ENCODE results near the gene LMOD2. TPM values are rescaled to one million over a fixed set of nuclear protein-coding genes. Genes with fewer than 3 reads are reported as not detected.

The LMOD2 gene
- total and polyA plus RNA-seq, 2 donors (not counting 3 experiments of a cell fraction or from before 2014, with no cell fraction given): not detected

DNA sequence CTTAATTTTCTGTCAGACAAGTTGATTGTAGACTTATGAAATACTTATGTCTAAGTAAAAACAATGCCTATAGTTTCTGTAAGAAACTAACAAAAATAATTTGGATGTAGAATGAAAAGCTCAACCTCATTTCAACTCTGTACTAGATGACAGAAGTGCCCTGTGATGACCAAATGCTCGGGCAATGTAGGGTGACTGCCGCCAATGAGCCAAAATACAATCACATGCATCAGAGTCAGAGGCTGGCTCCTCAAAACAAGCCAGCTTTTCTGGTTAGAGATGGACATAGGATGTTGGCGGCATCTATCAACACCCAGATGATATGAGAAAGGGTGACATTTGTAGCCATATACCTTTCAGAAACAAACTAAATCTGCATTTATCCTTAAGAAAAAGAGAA, 23.9 kb downstream of the LMOD2 start:
- H3K79me2 ChIP-seq (ENCODE audit: control insufficient read depth, insufficient read depth, low read length): no peaks in the 10 kb centered on the region
- no peak overlapping the region for H3K4me2 ChIP-seq (ENCODE audit: insufficient read depth, low read length)
- H3K4me1 ChIP-seq (ENCODE audit: control insufficient read depth, extremely low read depth, insufficient read depth, low read length): no peaks in the 10 kb centered on the region
- dilution Hi-C loops (cut with MboI; ENCODE audit: extremely low pct_ligation_motif_present, low sequenced_read_pairs): no loop called here
- H3K9me3 ChIP-seq (replicated peaks; ENCODE audit: control insufficient read depth, insufficient read depth, low read length): no peaks in the 10 kb centered on the region
- intact Hi-C loops (cut with micrococcal nuclease): loop anchor here (2.0 to 5.0 kb wide), 3 partner anchors 97 to 187 kb away; no protein-coding TSS in a partner anchor
- no TSS peak for BruUV-seq (replicated peaks)
- peaks cover 1 to 7% of the 10 kb centered on the region in 2 experiments for H3K36me3 ChIP-seq (ENCODE audit: control insufficient read depth in 2 of 2, extremely low read depth in 1 of 2, insufficient read depth in 2 of 2, low read length in 2 of 2)
- DNase-seq (ENCODE audit: low read depth, low spot score): no peak
- ChIA-PET POLR2A (no interaction called here), CTCF (interaction anchor here (1.3 kb wide), 1 partner anchor 186 kb away, joined by 4 read pairs; no protein-coding TSS in a partner anchor)
- H2AFZ ChIP-seq (ENCODE audit: low read depth, low read length): no peak overlapping the region
- no peaks in the 10 kb centered on the region for H3K9me1 ChIP-seq (replicated peaks; ENCODE audit: control insufficient read depth, extremely low read depth, insufficient read depth, low read length)
- FAIRE-seq: no peak
- TF ChIP-seq, protein P1, sequence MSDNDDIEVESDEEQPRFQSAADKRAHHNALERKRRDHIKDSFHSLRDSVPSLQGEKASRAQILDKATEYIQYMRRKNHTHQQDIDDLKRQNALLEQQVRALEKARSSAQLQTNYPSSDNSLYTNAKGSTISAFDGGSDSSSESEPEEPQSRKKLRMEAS (IDR thresholded peaks at IDR 0.05; ENCODE audit: insufficient read depth, insufficient read length): no peak
- TF ChIP-seq JUN (IDR thresholded peaks at IDR 0.05; ENCODE audit: borderline replicate concordance, insufficient read depth, insufficient read length, low read depth): no peak
- TF ChIP-seq FOS (IDR thresholded peaks at IDR 0.05; ENCODE audit: borderline replicate concordance, insufficient read depth, low read length): no peak
- TF ChIP-seq, protein P2, sequence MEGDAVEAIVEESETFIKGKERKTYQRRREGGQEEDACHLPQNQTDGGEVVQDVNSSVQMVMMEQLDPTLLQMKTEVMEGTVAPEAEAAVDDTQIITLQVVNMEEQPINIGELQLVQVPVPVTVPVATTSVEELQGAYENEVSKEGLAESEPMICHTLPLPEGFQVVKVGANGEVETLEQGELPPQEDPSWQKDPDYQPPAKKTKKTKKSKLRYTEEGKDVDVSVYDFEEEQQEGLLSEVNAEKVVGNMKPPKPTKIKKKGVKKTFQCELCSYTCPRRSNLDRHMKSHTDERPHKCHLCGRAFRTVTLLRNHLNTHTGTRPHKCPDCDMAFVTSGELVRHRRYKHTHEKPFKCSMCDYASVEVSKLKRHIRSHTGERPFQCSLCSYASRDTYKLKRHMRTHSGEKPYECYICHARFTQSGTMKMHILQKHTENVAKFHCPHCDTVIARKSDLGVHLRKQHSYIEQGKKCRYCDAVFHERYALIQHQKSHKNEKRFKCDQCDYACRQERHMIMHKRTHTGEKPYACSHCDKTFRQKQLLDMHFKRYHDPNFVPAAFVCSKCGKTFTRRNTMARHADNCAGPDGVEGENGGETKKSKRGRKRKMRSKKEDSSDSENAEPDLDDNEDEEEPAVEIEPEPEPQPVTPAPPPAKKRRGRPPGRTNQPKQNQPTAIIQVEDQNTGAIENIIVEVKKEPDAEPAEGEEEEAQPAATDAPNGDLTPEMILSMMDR (IDR thresholded peaks at IDR 0.05; ENCODE audit: extremely low read depth in 1 of 2, insufficient read depth in 1 of 2, low read depth in 1 of 2, low read length in 2 of 2): no peak
- TF ChIP-seq POLR2AphosphoS5 (IDR thresholded peaks at IDR 0.05; ENCODE audit: insufficient read depth, low read depth, low read length): no peak
- TF ChIP-seq MYC (IDR thresholded peaks at IDR 0.05; ENCODE audit: low read depth, low read length): no peak
- no peak for TF ChIP-seq GATA2 (IDR thresholded peaks at IDR 0.05; ENCODE audit: insufficient read depth, insufficient read length, low read depth, low read length)
- TF ChIP-seq POLR2A (IDR thresholded peaks at IDR 0.05; ENCODE audit: low read depth, low read length): no peak
- TF ChIP-seq EZH2 (IDR thresholded peaks at IDR 0.05; ENCODE audit: borderline replicate concordance, low read depth, low read length, severe bottlenecking): no peak
- no peaks in the 10 kb centered on the region for H4K20me1 ChIP-seq (replicated peaks; ENCODE audit: control insufficient read depth, extremely low read depth, insufficient read depth, low read length)
- no peaks in the 10 kb centered on the region for H3K27me3 ChIP-seq (ENCODE audit: control insufficient read depth in 2 of 2, insufficient read depth in 2 of 2, low read length in 2 of 2)
- no peak overlapping the region for H3K27ac ChIP-seq (ENCODE audit: insufficient read depth, low read depth, low read length)
- no peak overlapping the region for H3K4me3 ChIP-seq (replicated peaks in 1 of 3; ENCODE audit: insufficient read depth in 1 of 3, low read depth in 1 of 3, low read length in 3 of 3)
- no peak overlapping the region for H3K9ac ChIP-seq (replicated peaks; ENCODE audit: extremely low read depth, insufficient read depth, low read length)
